ENCODE measurements around the gene G3BP2. TPM values are rescaled to one million over a fixed set of nuclear protein-coding genes. Genes with fewer than 3 reads are reported as not detected.

Gene G3BP2
- total and polyA plus RNA-seq, 10 of the 15 experiments (the other 5 are each of a cell fraction or from before 2014, with no cell fraction given): 22.2 to 176 (median 102) TPM

- TF ChIP-seq BCL3 (IDR thresholded peaks at IDR 0.05; ENCODE audit: borderline replicate concordance, insufficient read depth, low read depth, low read length, poor library complexity, severe bottlenecking): no peak
- no peak for TF ChIP-seq KAT2A (conservative IDR thresholded peaks at IDR 0.05; ENCODE audit: control insufficient read depth, low read depth, low read length)
- TF ChIP-seq WRNIP1 (IDR thresholded peaks at IDR 0.05; ENCODE audit: borderline replicate concordance, low read depth, low read length): no peak
These were observed 13.1 kb upstream of the G3BP2 start (continued) for GRCh38 chr4:75686346-75686745.

GRCh38 chr4:75685546-75686189, 12.5 kb upstream of the G3BP2 start:
- Histone ChIP-seq H2AFZ (ENCODE audit: control insufficient read depth, low read depth, low read length) (no peak overlapping the region), H3K4me2 (ENCODE audit: control insufficient read depth, insufficient read depth) (no peak overlapping the region), H3K4me1 (ENCODE audit: control insufficient read depth, insufficient read depth, low read length) (no peaks in the 10 kb centered on the region; the same call in 1 of the 2 replicates), H4K20me1 (ENCODE audit: control insufficient read depth, insufficient read depth) (no peaks in the 10 kb centered on the region), H3K79me2 (ENCODE audit: control insufficient read depth, insufficient read depth, low read length) (no peaks in the 10 kb centered on the region), H3K9me3 (replicated peaks; ENCODE audit: control insufficient read depth, insufficient read depth, low read length) (no peaks in the 10 kb centered on the region), H3K27ac (ENCODE audit: control insufficient read depth, insufficient read depth) (no peak overlapping the region), H3K9ac (ENCODE audit: control insufficient read depth, insufficient read depth, low read length) (no peak overlapping the region), H3K4me3 (no peak overlapping the region), H3K27me3 (replicated peaks in 1 of 2; ENCODE audit: control insufficient read depth in 2 of 2, insufficient read depth in 2 of 2, low read length in 1 of 2) (no peaks in the 10 kb centered on the region), H3K36me3 (ENCODE audit: control insufficient read depth in 2 of 2, insufficient read depth in 2 of 2, low read length in 1 of 2) (no peaks in the 10 kb centered on the region)
- no TSS peak for BruUV-seq (replicated peaks)
- FAIRE-seq: no peak
- no peak for DNase-seq (ENCODE audit: low read depth, low spot score)
- CTCF ChIA-PET: no interaction called here
- ATAC-seq: no peak
- WGBS (ENCODE audit: insufficient coverage, insufficient replicate concordance, low lambda C conversion rate, missing lambda C conversion rate): 95% methylated on average over 2 of the region's 2 CpGs
- TF ChIP-seq KLF5 (IDR thresholded peaks at IDR 0.05; ENCODE audit: partially characterized antibody) (no peak), CTCF (IDR thresholded peaks at IDR 0.05 in 2 of 3, conservative IDR thresholded peaks at IDR 0.05 in 1 of 3; ENCODE audit: control insufficient read depth in 2 of 3, extremely low read depth in 1 of 3, insufficient read depth in 1 of 3, low read depth in 3 of 3, low read length in 3 of 3) (no peak), TBL1XR1 (IDR thresholded peaks at IDR 0.05; ENCODE audit: low read depth, low read length) (no peak), RAD51 (IDR thresholded peaks at IDR 0.05) (no peak), SP1 (IDR thresholded peaks at IDR 0.05; ENCODE audit: low read depth, low read length) (no peak), RBBP5 (conservative IDR thresholded peaks at IDR 0.05) (no peak), FOXK2 (IDR thresholded peaks at IDR 0.05) (no peak), BMI1 (IDR thresholded peaks at IDR 0.05; ENCODE audit: borderline replicate concordance) (no peak), SMAD5 (IDR thresholded peaks at IDR 0.05; ENCODE audit: low read depth) (no peak), IRF3 (IDR thresholded peaks at IDR 0.05) (no peak), ZNF207 (IDR thresholded peaks at IDR 0.05; ENCODE audit: borderline replicate concordance) (no peak), MYC (IDR thresholded peaks at IDR 0.05; ENCODE audit: insufficient read depth, insufficient read length, insufficient replicate concordance, low read length, severe bottlenecking) (no peak), ATF3 (IDR thresholded peaks at IDR 0.05; ENCODE audit: borderline replicate concordance, extremely low read depth, low read depth, low read length) (no peak)
- POLR2A ChIA-PET: interaction anchor here (0.6 kb wide), 1 partner anchor 269 kb away, joined by 3 read pairs; no protein-coding TSS in a partner anchor
- intact Hi-C loops (cut with micrococcal nuclease; ENCODE audit: unreplicated experiment) (no loop called here), in situ Hi-C loops (cut with MboI) (no loop called here)
- SMC1A ChIA-PET (ENCODE audit: uncharacterized antibody, unreplicated experiment): interaction anchor here (0.6 to 0.7 kb wide), 2 partner anchors 20 to 28 kb away, joined by 3 read pairs; no protein-coding TSS in a partner anchor
- RAD21 ChIA-PET (ENCODE audit: unreplicated experiment): no interaction called here
